Natural killer cell (primary cell): Measurements from ENCODE around the gene VPS52. TPM values are rescaled to one million over a fixed set of nuclear protein-coding genes. Genes with fewer than 3 reads are reported as not detected.

ENCODE experiments used
- ATAC-seq, 3 donors: fragments of 150-1000 bp in 2 of 3; fragments of 200-7000 bp in 1 of 3; cut with Tn5 transposase; 1 replicate in 1 of 3; 2 replicates in 2 of 3; pipeline ENCODE4 v1.10.0; 2021; ENCODE audit warnings: mild to moderate bottlenecking in 2 of 3, moderate library complexity in 2 of 3
- DNase-seq, 2 donors: peaks; one replicate each; pipeline versions ENCODE4 v3.0.0 to v3.0.0-alpha.2; 2013 to 2021; ENCODE audit warnings: mixed read lengths in 1 of 2
- H3K27ac ChIP-seq: one replicate; pipeline ENCODE4 v1.5.1; 2013; ENCODE audit warnings: mild to moderate bottlenecking, low read length
- H3K27me3 ChIP-seq: one replicate; pipeline ENCODE4 v1.6.1; 2013; ENCODE audit warnings: low read length; ENCODE audit not compliant: control insufficient read depth, insufficient read depth
- H3K36me3 ChIP-seq: one replicate; pipeline ENCODE4 v1.6.1; 2013; ENCODE audit warnings: low read length; ENCODE audit not compliant: control insufficient read depth, insufficient read depth
- H3K4me1 ChIP-seq: one replicate; pipeline ENCODE4 v1.6.1; 2013; ENCODE audit warnings: low read length; ENCODE audit not compliant: control insufficient read depth, insufficient read depth
- H3K4me3 ChIP-seq: one replicate; pipeline ENCODE4 v1.5.1; 2013; ENCODE audit warnings: low read length
- H3K9me3 ChIP-seq: one replicate; pipeline ENCODE4 v1.6.1; 2013; ENCODE audit warnings: low read length; ENCODE audit not compliant: control insufficient read depth, insufficient read depth
- H3K27ac Mint-ChIP-seq, 2 donors: one replicate each; pipeline ENCODE4 v1.8.0; 2022; ENCODE audit warnings: mild to moderate bottlenecking in 2 of 2, mixed read lengths in 2 of 2, moderate library complexity in 1 of 2
- H3K27me3 Mint-ChIP-seq, 2 donors: one replicate each; pipeline ENCODE4 v1.8.0; 2022; ENCODE audit warnings: low read depth in 2 of 2, mixed read lengths in 2 of 2
- H3K36me3 Mint-ChIP-seq: one replicate; pipeline ENCODE4 v1.8.0; 2022; ENCODE audit warnings: mixed read lengths
- H3K4me1 Mint-ChIP-seq, 2 donors: one replicate each; pipeline ENCODE4 v1.8.0; 2022; ENCODE audit warnings: mixed read lengths in 2 of 2
- H3K4me3 Mint-ChIP-seq: one replicate; pipeline ENCODE4 v1.8.0; 2022; ENCODE audit warnings: mild to moderate bottlenecking, moderate library complexity, mixed read lengths
- H3K9me3 Mint-ChIP-seq, 2 donors: one replicate each; pipeline ENCODE4 v1.8.0; 2022; ENCODE audit warnings: mixed read lengths in 2 of 2
- WGBS: methylation state at CpG from one replicate; pipeline ENCODE4 v1.1.7; 2013; ENCODE audit warnings: missing lambda C conversion rate; ENCODE audit not compliant: insufficient coverage; 5-methylcytosine and 5-hydroxymethylcytosine counted together
- intact Hi-C: fragments of 100-400 bp; cut with micrococcal nuclease; formaldehyde crosslinking; loops from one replicate; pipeline ENCODE4 v1.14.2; 2022
- total RNA-seq, 4 donors: library from RNA; stranded (reverse); fragments of 120-200 nt in 1 of 4; gene quantifications; one replicate each; pipeline versions ENCODE4 v1.2.3 to v1.2.4, GENCODE V29; 2013 to 2022
- TF ChIP-seq, protein P1 (sequence below): fragments of 200-600 bp; IDR thresholded peaks from one replicate; pipeline ENCODE4 v1.8.0; 2022; ENCODE audit warnings: antibody characterized with exemption

The VPS52 gene
- total RNA-seq, 3 donors from 2014 or later (not counting 1 experiment from before 2014, with no cell fraction given), result 98.0 to 112 (median 99.4) TPM

DNA sequence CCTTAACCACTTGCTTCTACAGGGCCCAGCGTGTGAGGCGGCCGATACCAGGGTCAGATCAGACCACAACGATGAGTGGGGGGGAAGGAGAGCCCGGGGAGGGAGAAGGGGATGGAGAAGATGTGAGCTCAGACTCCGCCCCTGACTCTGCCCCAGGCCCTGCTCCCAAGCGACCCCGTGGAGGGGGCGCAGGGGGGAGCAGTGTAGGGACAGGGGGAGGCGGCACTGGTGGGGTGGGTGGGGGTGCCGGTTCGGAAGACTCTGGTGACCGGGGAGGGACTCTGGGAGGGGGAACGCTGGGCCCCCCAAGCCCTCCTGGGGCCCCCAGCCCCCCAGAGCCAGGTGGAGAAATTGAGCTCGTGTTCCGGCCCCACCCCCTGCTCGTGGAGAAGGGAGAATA, 60.5 kb downstream of the VPS52 start:
- intact Hi-C loops, result no loop called here

DNA sequence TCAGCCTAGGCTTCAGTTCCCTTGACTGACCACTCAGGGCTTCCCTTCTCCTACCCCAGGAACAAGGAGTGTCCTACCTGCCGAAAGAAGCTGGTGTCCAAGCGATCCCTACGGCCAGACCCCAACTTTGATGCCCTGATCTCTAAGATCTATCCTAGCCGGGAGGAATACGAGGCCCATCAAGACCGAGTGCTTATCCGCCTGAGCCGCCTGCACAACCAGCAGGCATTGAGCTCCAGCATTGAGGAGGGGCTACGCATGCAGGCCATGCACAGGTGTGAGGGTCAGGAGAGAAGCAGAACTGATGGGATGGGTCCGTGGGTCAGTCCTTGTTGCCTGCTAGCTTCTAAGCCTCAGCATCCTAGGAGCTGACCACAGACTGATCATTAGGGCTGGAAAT, 61.8 kb downstream of the VPS52 start:
- Histone ChIP-seq H3K4me1 (peaks cover 33% of the 10 kb centered on the region), H3K4me3 (no peak overlapping the region), H3K9me3 (no peaks in the 10 kb centered on the region), H3K27ac (no peak overlapping the region), H3K27me3 (peaks cover 15% of the 10 kb centered on the region), H3K36me3 (no peaks in the 10 kb centered on the region)
- H3K4me3 Mint-ChIP-seq, result peak overlapping the region; percentile 98
- intact Hi-C loops, result loop anchor here (2.0 kb wide), 1 partner anchor 63 kb away; the partner anchor contains the start of gene RPS18
- 98% methylated on average over 10 of the region's 10 CpGs for WGBS
- TF ChIP-seq, protein P1, sequence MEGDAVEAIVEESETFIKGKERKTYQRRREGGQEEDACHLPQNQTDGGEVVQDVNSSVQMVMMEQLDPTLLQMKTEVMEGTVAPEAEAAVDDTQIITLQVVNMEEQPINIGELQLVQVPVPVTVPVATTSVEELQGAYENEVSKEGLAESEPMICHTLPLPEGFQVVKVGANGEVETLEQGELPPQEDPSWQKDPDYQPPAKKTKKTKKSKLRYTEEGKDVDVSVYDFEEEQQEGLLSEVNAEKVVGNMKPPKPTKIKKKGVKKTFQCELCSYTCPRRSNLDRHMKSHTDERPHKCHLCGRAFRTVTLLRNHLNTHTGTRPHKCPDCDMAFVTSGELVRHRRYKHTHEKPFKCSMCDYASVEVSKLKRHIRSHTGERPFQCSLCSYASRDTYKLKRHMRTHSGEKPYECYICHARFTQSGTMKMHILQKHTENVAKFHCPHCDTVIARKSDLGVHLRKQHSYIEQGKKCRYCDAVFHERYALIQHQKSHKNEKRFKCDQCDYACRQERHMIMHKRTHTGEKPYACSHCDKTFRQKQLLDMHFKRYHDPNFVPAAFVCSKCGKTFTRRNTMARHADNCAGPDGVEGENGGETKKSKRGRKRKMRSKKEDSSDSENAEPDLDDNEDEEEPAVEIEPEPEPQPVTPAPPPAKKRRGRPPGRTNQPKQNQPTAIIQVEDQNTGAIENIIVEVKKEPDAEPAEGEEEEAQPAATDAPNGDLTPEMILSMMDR, result no peak
- peaks cover 21 to 29% of the 10 kb centered on the region in 2 donors for H3K27me3 Mint-ChIP-seq
- ATAC-seq, result no peak
- peaks cover 33 to 57% of the 10 kb centered on the region in 2 donors for H3K4me1 Mint-ChIP-seq
- H3K9me3 Mint-ChIP-seq, result no peaks in the 10 kb centered on the region
- no peak for DNase-seq
- H3K36me3 Mint-ChIP-seq, result no peaks in the 10 kb centered on the region
- peak overlapping the region; percentile 95 to 97 for H3K27ac Mint-ChIP-seq

More for the DNA sequence above, 60.5 kb downstream of the VPS52 start:
- DNase-seq (no peak), ATAC-seq (no peak)
- H3K4me3 ChIP-seq, result no peak overlapping the region
- peaks cover 17% of the 10 kb centered on the region for H3K27me3 ChIP-seq
- H3K4me1 ChIP-seq, result peaks cover 26% of the 10 kb centered on the region
- no peak overlapping the region for H3K27ac Mint-ChIP-seq
- H3K36me3 Mint-ChIP-seq, result no peaks in the 10 kb centered on the region
- peaks cover 26 to 29% of the 10 kb centered on the region in 2 donors for H3K27me3 Mint-ChIP-seq
- no peaks in the 10 kb centered on the region for H3K9me3 Mint-ChIP-seq
- H3K27ac ChIP-seq, result no peak overlapping the region
- no peaks in the 10 kb centered on the region for H3K36me3 ChIP-seq
- H3K9me3 ChIP-seq, result no peaks in the 10 kb centered on the region
- no peak overlapping the region for H3K4me3 Mint-ChIP-seq
- 95% methylated on average over 16 of the region's 17 CpGs for WGBS
- TF ChIP-seq, protein P1, result no peak
- peaks cover 24 to 44% of the 10 kb centered on the region in 2 donors for H3K4me1 Mint-ChIP-seq

DNA sequence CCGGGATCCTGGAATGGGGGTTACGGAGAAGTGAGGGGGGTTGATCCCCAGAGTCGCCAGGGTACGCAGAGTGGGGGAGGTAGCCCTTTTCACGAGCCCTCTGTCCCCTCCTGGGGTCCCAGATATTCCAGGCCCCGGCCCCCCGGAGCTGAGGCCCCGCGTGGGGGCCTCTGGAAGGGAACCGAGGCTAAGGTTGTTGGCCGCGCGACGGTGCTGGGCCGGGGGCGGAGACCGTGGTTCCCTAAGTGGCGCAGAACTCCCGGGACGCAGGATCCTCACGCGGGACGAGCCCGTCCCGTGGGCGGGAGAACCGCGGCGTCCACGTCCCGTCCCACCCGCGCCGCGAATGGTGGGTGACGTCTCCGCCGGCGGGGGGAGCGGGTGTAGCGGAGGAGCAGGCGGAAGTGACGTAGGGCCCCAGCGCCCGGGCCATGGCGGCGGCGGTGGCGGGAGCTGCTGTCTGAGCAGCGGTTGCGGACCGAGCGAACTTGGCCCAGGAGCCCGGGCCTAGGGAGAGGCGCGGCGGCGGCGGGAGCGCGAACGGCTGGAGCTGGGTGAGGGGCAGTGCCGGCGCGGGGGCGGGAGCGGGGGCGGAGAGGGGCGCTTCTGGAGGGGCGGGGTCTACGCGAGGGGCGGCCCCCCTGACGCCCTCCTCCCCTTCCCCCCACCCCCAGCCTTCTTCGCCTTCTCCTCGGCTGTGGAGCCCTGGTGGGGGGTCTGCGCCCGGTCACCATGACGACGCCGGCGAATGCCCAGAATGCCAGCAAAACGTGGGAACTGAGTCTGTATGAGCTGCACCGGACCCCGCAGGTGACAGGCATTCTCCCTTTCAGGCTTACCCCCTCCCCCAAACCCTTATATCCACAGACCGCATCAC, 63.3 kb downstream of the VPS52 start, which contains the start of gene RING1:
TSS of gene RING1 (plus strand) at position 410 of the 877 bp plus-strand sequence. CDS start at position 733, 323 bp downstream.
- peaks cover 9 to 14% of the 10 kb centered on the region in 2 donors for H3K27me3 Mint-ChIP-seq

More for the DNA sequence above, 63.3 kb downstream of the VPS52 start, which contains the start of gene RING1:
- Histone ChIP-seq H3K36me3 (peaks cover 6% of the 10 kb centered on the region), H3K27ac (peak within 1 kb of the TSS; percentile 96), H3K4me3 (peak within 1 kb of the TSS; percentile 97), H3K9me3 (no peaks in the 10 kb centered on the region), H3K4me1 (peaks cover 40% of the 10 kb centered on the region), H3K27me3 (peaks cover 7% of the 10 kb centered on the region)
- intact Hi-C loops, result loop anchor here (2.0 kb wide), 1 partner anchor 64 kb away; the partner anchor contains the start of gene RPS18
- peaks cover 41 to 61% of the 10 kb centered on the region in 2 donors for H3K4me1 Mint-ChIP-seq
- H3K9me3 Mint-ChIP-seq, result no peaks in the 10 kb centered on the region
- TF ChIP-seq, protein P1, result no peak
- WGBS, result under 1% methylated on average over 83 of the region's 86 CpGs
- DNase-seq (peak; percentile 88 to 95), ATAC-seq (peak; percentile 67 to 79 (median 71))
- peaks cover 2% of the 10 kb centered on the region for H3K36me3 Mint-ChIP-seq
- peak within 1 kb of the TSS; percentile 95 to 97 for H3K27ac Mint-ChIP-seq
- peak within 1 kb of the TSS; percentile 98 for H3K4me3 Mint-ChIP-seq
